HG03354 (cell line): ENCODE measurements around the gene MADCAM1.

Experiments used
- ATAC-seq: cut with Tn5 transposase; IDR thresholded peaks from one replicate; pipeline ENCODE4 v1.9.1; 2021; ENCODE audit warnings: mild to moderate bottlenecking; ENCODE audit not compliant: unreplicated experiment, poor library complexity, severe bottlenecking

The MADCAM1 gene

GRCh38 chr19:506404-507285 lies 10.4 kb downstream of the MADCAM1 start:
- peak; percentile 76 for ATAC-seq

DNA sequence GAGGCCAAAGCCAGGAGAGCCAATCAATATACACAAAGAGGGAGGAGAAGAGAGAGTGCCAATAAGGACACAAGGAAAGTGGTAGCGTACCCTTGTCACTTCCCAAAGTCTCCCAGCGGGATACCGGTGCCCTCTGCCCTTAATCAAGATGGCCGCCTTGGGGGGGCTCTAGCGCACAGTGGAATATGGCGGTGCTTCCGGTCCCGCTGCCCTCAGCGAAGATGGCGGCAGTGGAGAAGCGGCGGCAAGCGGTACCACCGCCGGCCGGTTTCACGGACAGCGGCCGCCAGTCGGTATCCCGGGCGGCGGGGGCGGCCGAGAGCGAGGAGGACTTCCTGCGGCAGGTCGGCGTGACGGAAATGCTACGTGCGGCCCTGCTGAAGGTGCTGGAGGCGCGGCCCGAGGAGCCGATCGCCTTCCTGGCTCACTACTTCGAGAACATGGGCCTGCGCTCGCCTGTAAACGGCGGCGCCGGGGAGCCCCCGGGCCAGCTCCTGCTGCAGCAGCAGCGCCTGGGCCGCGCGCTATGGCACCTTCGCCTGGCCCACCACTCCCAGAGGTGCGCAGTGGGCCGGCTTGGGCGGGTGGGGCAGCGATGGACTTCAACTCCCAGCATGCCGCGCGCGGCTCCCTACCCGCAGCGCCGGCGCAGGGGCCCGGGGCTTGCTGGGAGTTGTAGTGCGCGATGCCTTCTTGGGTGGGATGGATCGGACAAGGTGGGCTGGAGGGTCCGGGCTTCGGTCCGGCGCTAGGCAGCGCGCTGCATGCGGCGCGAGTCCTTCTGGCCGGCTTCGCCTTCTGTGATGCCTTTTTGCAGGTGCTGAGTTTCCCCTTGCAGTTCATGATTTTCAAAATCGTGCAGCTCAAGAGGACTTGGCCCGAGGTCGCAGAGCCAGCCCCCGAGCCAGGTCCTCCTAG lies 11.3 kb downstream of the MADCAM1 start, which contains the start of gene TPGS1:
TSS of gene TPGS1 (plus strand) at position 212 of the 918 bp plus-strand sequence. CDS start at position 222, 10 bp downstream.
- ATAC-seq = peak; percentile 61

GRCh38 chr19:508204-509150 lies 12.2 kb downstream of the MADCAM1 start:
- no peak for ATAC-seq

DNA sequence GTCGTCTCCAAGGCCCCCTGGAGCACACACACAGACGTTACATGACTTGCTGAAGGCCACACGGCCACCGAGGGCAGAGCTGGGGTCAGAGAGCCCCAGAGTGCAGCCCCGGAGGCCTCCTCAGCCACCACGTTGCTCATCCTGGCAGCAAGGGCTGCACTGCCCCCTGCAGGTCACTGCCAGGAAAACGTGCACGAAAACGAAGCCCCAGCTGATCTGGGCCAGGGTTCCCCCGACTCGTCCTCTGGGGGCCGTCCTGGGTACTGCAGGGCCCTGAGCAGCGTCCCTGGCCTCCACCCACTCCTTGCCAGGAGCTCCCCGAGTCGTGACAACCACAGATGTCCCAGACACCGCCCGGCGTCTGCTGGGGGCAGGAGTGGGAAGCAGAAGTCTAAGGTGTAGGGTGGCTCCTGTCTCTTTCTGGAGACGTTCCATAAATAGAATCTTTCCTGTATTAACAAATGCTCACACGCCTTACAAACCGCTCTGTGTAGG lies 14.4 kb downstream of the MADCAM1 start:
- ATAC-seq = peak; percentile 28

- no peak for ATAC-seq
These were observed 15.0 kb downstream of the MADCAM1 start for GRCh38 chr19:511101-511851.

DNA sequence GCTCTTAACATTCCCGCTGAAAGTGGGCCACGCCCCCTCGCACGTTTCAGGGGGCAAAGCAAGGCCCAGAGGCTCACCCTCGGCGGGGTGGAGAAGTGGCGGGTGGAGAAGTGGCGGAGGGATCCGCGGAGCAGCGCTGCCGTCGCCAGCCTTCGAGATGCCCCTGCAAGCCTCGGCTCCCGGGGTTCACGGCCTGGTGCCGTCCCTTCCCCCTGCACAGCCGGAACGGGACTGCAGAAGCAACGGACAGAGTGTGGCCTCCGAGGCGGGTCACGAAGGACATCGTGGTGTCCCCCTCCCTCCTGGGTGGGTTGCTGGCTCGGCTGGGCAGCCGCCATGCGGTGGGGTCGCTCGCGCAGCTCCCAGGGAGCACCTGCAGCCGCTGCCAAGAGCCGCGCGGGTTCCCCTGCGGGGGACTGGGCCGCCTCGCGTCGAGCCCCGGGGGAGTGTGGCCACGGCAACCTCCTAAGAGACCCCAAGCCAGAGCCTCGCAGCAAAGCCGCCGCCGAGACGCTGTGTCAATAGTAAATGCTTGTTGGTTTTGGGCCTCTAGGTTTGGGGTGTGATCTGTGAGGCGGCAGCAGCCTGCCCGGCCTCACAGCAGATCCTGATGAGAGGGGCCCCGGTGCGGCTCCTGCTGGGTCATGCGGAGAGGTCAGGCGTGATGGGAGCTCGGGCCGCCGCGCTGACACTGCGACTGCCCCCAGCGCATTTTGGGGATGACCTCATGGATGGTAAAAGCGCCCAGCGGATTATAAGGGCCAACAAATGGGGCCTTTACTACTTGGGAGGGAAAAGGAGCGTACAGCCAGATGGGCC lies 16.5 kb downstream of the MADCAM1 start:
- no peak for ATAC-seq

GRCh38 chr19:513368-514165 lies 17.3 kb downstream of the MADCAM1 start:
- ATAC-seq = no peak

DNA sequence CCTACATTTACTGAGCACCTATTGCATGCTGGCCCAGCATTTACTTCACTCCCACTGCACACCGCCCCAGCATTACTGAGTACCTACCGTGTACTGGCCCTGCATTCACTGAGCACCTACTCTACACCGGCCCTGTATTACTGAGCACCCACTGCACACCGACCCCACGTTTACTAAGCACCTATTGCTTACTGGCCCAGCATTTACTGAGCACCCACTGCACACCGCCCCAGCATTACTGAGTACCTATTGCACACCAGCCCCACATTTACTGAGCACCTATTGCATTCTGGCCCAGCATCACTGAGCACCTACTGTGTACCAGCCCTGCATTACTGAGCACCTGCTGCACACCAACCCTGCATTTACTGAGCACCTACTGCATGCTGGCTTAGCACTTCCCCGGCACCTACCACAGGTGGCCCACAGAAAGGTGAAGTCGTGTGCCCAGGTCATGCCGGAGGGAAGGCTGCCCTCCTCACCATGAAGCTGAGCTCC lies 17.9 kb downstream of the MADCAM1 start:
- ATAC-seq = no peak

- ATAC-seq = no peak
These were observed 21.7 kb downstream of the MADCAM1 start for GRCh38 chr19:517721-518597.

DNA sequence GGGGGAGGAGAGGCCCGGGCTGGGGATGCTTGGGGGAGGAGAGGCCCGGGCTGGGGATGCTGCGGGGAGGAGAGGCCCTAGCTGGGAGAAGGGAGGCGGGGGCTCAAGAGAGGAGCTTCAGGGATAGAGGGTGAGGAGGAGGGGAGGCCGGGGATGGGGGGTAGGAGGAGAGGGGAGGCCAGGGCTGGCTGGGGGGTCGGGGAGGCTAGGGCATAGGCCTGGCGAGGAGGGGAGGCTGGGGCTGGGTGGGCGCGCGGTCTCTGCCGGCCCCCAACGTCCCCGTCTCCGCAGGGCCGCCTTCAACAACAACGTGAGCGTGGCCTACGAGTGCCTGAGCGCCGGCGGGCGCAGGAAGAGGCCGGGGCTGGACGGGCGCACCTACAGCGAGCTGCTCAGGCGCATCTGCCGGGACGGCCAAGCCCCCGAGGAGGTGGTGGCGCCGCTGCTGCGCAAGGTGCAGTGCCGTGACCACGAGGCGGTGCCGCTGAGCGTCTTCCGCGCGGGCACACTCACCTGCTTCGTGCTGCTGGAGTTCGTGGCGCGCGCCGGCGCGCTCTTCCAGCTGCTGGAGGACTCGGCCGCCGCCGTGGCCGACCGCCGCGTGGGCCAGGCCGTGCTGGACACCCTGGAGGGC lies 22.4 kb downstream of the MADCAM1 start:
- no peak for ATAC-seq

GRCh38 chr19:519449-519865 lies 23.2 kb downstream of the MADCAM1 start:
- ATAC-seq = no peak

DNA sequence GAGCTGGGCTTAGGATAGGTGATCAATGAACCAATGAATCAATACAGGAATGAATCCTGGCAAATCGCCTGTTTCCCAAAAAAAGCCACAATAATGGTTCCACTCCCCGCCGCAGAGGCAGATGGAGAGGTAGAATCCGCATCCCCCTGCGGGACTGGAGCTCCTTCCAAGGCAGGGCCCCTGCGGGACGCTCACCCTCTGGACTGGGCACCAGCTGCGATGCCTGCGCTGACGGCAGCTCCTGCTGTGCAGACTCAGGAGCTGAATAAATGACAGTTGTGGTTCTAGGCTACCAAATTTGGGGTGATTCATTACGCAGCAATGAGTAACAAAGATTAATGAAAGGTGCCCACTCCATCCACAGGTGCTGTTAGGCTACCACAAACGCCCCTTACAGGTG lies 26.4 kb downstream of the MADCAM1 start:
- ATAC-seq = no peak

DNA sequence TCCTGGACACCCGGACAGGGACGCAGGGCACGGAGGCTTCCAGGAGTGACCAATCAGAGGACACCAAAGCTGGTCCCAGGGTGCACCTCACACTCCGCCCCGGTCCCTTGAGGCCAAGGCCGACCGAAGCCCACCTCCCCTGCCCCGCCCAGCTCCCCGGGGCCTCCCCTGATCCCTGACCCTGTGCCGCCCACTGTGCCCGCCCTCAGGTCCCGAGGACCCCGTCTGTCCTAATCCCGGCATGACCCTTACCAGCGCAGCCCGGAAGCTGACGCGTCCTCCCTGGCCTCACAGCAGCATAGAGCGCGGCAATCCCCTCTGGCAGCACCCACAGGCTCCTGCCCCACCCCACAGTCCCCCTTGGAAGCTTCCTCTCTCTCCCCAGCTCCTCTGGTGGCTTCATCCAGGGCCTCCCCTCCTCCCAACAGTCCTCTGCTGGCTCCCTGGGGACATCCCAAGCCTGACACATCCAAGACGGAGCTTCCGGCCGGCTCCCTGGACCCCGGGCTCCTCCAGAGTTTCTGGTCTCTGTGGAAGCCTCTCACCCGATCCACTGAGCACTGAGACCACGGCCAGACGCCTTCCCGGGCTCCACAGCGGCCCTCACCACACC lies 27.9 kb downstream of the MADCAM1 start:
- no peak for ATAC-seq

- ATAC-seq = no peak
These were observed 28.7 kb downstream of the MADCAM1 start for GRCh38 chr19:525029-525428.

GRCh38 chr19:525857-526419 lies 29.7 kb downstream of the MADCAM1 start:
- no peak for ATAC-seq
